Measurements from ENCODE around the gene POU2AF1.

- TF ChIP-seq EZH2phosphoT487 (IDR thresholded peaks at IDR 0.05; ENCODE audit: borderline replicate concordance, low read length) (no peak), CTCF (conservative IDR thresholded peaks at IDR 0.05; ENCODE audit: low read depth, low read length) (no peak), EZH2 (IDR thresholded peaks at IDR 0.05; ENCODE audit: low read length, unreplicated experiment) (no peak)
Measured at GRCh38 chr11:111352231-111352746, 26.8 kb downstream of the POU2AF1 start.

All from PC-3 (cell line).